ENCODE results near the gene NPC2.
"Not testable (repeated sequence)": the region's sequence is repeated elsewhere in the genome, so short reads cannot be mapped to it uniquely, and the experiment has no call there.

The NPC2 gene

GRCh38 chr14:74492776-74493342 is at the start of gene NPC2:
NPC2 (minus strand) TSS chr14:74493305; CDS start chr14:74493274, 31 bp downstream.
- DNase-seq (ENCODE audit: low spot score) = no peak

DNA sequence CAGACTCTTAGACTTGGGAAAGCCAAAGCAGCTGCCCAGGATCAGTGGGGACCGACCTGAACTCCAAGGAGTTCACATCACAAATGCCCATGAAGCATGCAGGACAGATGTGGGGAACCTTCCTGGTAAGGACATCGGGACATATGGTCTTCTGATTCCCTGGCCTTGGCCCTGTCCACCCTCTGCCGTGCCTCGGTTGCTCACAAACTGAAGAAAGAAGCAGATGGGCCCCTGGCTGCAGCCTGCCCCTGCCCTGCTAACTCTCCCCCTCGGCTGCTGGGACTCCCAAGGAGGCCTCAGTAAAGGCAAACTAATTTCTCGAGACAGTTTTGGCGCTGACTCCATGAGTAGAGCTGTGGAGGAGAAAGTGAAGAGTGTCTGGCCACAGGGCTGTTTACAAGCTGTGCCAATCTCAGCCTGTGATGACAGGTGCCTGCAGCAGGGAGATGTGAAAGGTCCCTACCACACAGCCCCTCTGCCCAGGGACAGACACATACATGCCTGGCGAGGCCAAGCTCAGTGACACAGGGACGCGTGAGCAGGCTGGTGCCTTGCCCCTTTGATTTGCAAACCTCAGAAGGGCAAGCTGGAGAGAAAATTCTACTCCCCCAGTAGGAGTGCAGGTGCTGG is 49.1 kb upstream of the NPC2 start:
- no peak for DNase-seq (ENCODE audit: low spot score)

GRCh38 chr14:74541225-74541624 is 48.1 kb upstream of the NPC2 start:
- DNase-seq (ENCODE audit: low spot score) = no peak

DNA sequence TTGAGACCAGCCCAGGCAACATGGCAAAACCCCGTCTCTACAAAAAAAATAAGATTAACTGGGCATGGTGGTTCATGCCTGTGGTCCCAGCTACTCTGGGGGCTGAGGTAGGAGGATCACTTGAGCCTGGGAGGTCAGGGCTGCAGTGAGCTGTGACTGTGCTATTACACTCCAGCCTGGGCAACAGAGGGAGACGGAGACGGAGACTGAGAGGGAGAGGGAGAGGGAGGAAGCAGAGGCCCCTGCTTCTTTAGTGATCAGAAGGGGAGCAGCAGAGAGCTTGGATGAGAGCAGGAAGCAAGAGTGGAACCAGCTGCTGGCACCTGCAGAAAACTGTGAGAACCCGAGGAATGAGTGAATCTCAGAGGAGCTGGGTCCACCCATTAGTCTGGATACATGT is 46.4 kb upstream of the NPC2 start:
- DNase-seq (ENCODE audit: low spot score) = no peak

- no peak for DNase-seq (ENCODE audit: low spot score)
Observed at GRCh38 chr14:74538411-74539391, 45.6 kb upstream of the NPC2 start.

- DNase-seq (ENCODE audit: low spot score) = not testable (repeated sequence)
Observed at GRCh38 chr14:74536336-74536735, 43.2 kb upstream of the NPC2 start.

DNA sequence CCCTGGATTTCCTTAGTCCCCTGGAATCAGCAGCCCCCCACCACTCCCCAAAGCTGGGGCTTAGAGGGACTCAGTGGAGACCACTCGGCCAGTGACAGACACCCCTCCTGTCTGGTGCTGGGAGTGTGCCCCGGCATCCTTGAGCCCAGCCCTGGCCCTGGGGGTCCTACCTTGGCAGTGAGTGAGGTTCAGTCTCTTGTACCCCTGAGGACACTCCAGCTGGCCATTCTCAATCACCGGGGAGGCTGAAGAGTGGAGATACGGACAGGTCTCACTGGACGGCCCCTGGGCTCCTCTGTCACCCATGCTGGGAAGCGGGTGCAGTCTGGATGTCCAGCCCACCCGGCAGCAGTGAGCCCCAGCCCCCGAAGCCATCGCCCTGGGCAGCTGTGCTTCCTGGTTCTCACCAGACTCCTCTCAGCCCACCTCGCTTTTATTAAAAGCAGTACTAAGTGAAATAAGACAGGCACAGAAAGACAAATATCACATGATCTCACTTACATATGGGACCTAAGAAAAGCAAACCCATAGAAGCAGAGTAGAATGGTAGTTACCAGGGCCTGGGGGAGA is 42.7 kb upstream of the NPC2 start:
- no peak for DNase-seq (ENCODE audit: low spot score)

- DNase-seq (ENCODE audit: low spot score) = no peak
Observed at GRCh38 chr14:74533576-74533975, 40.5 kb upstream of the NPC2 start.

- no peak for DNase-seq (ENCODE audit: low spot score)
Observed at GRCh38 chr14:74532246-74532645, 39.1 kb upstream of the NPC2 start.

DNA sequence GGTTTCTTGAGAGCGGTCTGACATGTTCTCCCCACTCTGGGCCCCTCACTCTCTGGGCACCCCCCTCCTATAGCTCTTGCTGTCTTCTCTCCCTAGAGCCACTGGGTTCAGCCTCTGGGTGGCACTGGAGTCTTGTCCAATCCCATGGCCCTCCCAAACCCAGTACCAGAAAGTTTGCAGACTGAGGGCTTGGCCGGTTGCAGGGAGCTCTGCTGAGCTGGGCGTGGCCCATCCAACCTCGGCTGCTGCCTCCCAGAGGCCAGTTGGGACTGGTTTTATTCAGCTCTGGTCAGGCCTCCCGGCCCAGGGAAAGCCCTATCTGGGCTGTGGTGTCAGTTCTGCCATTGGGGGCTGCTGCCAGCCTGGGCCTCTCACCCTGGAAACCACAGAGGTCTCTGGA is 38.4 kb upstream of the NPC2 start:
- no peak for DNase-seq (ENCODE audit: low spot score)

- no peak for DNase-seq (ENCODE audit: low spot score)
Observed at GRCh38 chr14:74531006-74531405, 37.9 kb upstream of the NPC2 start.

DNA sequence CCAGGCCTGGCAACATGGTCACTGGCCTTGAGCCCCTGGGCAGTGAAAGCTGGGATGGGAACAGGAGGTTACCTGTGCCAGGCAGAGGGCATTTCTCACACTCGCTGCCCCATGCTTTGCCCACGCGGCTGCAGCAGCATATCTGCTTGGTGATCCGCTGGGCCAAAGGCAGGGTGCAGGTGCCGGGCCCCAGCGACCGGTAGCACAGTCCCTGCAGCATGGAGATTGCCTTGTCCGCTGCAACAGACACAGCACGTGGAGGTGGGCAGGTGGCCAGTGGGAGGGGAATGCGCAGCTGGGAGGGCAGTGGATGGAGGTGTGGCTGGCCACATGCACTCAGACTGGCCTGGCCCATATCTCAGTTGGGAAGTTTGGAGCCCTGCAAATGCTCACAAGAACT is 35.8 kb upstream of the NPC2 start:
- DNase-seq (ENCODE audit: low spot score) = no peak

DNA sequence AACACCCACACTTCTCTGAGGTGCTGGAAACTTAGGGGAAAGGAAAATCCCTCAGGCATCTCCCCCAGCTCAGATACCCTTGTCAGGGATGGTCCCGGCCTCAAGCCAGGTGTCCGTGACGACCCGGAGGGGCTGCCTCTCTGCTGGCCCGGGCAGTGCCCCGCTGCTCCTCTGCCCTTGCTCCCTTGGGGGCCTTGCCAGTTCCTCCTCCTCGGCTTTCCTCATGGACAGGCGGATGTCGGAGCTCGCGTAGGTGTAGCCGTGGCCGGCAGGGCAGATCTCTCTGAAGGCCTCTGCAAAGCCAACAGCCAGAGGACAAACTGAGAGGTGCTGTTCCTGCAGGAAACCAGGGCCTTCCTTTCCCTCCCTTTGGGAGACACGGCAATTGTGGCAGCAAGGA is 35.3 kb upstream of the NPC2 start:
- no peak for DNase-seq (ENCODE audit: low spot score)

GRCh38 chr14:74527736-74528280 is 34.7 kb upstream of the NPC2 start:
- no peak for DNase-seq (ENCODE audit: low spot score)

- no peak for DNase-seq (ENCODE audit: low spot score)
Observed at GRCh38 chr14:74526854-74527585, 33.9 kb upstream of the NPC2 start.

DNA sequence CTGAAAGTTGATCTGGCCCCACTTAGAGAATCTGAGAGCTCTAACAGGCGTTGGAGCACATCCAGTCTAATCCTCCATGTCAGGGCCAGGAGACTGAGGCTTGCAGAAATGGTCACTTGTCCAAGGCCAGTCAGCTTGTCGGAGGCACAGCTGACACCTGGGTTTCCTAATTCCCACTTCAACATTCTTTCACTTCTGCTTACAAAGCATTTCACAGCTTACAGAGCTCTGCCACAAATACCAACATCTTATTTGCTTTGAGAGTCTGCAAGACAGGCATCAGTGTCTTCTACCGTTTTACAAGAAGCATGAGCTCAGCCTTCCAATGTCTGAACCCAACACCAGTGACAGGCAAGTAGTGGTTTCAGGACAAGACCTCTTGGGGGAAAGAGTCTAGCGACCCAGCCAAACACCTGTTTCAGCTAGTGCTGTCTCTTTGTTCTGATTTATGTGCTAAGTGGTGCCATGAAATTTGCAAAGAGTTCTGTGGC is 32.3 kb upstream of the NPC2 start:
- DNase-seq (ENCODE audit: low spot score) = no peak

DNA sequence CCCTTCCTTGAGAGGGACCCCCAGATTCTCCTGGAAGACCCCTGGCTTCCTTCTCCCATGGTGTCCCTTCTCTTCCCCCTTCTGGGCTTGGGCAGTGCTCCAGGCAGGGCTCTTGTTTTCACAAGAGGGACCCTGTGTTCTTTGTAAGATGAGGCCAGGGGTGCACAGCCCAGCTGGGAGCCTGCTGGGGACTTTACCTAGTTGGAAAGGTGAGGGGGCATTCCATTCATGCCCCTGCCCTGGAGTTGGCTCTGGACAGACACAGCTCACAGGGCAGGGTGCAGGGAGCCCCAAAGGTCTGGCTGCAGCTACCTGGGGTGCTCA is 31.7 kb upstream of the NPC2 start:
- no peak for DNase-seq (ENCODE audit: low spot score)

- DNase-seq (ENCODE audit: low spot score) = no peak
Observed at GRCh38 chr14:74524076-74524811, 31.1 kb upstream of the NPC2 start.

GRCh38 chr14:74522740-74523139 is 29.6 kb upstream of the NPC2 start:
- DNase-seq (ENCODE audit: low spot score) = no peak

- DNase-seq (ENCODE audit: low spot score) = no peak
Observed at GRCh38 chr14:74521756-74522155, 28.7 kb upstream of the NPC2 start.

All from Ammon's horn (tissue), 1 donor.